ENCODE data around the gene DNAJC22. TPM values are rescaled to one million over a fixed set of nuclear protein-coding genes. Genes with fewer than 3 reads are reported as not detected.

The DNAJC22 gene
- total RNA-seq, 2 experiments from 2014 or later = not detected

- CTCF ChIA-PET = interaction anchor here (0.5 to 3.8 kb wide), 18 partner anchors 9 to 1971 kb away, joined by 3 to 44 read pairs (median 7); partner anchors contain the start of genes PRPH and TROAP
- POLR2A ChIA-PET = interaction anchor here (0.7 to 1.7 kb wide), 4 partner anchors 17 to 76 kb away, joined by 3 to 5 read pairs (median 4); no protein-coding TSS in a partner anchor
Observed at GRCh38 chr12:49340971-49341776, 5.5 kb upstream of the DNAJC22 start.

GRCh38 chr12:49341777-49342065, 5.0 kb upstream of the DNAJC22 start:
- ChIA-PET POLR2A (interaction anchor here (0.7 to 1.7 kb wide), 4 partner anchors 17 to 76 kb away, joined by 3 to 5 read pairs (median 4); no protein-coding TSS in a partner anchor), CTCF (interaction anchor here (0.5 to 3.8 kb wide), 24 partner anchors 10 to 1972 kb away, joined by 3 to 44 read pairs (median 5); partner anchors contain the start of genes PRKAG1, PRPH, SPATS2 and TROAP)

- CTCF ChIA-PET = interaction anchor here (0.7 to 3.8 kb wide), 27 partner anchors 10 to 497 kb away, joined by 3 to 44 read pairs (median 4); partner anchors contain the start of genes PRKAG1, PRPH, SPATS2 and TROAP
- POLR2A ChIA-PET = interaction anchor here (0.7 to 1.7 kb wide), 4 partner anchors 18 to 77 kb away, joined by 3 to 5 read pairs (median 5); partner anchors contain the start of gene TROAP
Observed at GRCh38 chr12:49342066-49342913, 4.4 kb upstream of the DNAJC22 start.

- ChIA-PET CTCF (interaction anchor here (0.7 to 3.8 kb wide), 19 partner anchors 10 to 468 kb away, joined by 3 to 44 read pairs (median 6); partner anchors contain the start of genes PRKAG1, PRPH, SPATS2 and TROAP), POLR2A (interaction anchor here (1.0 to 1.7 kb wide), 3 partner anchors 20 to 77 kb away, joined by 4 to 5 read pairs (median 5); partner anchors contain the start of genes SPATS2 and TROAP)
Observed at GRCh38 chr12:49342914-49343731, 3.6 kb upstream of the DNAJC22 start.

GRCh38 chr12:49344486-49345050, 2.1 kb upstream of the DNAJC22 start:
- POLR2A ChIA-PET = no interaction called here
- CTCF ChIA-PET = interaction anchor here (0.7 to 3.8 kb wide), 4 partner anchors 13 to 147 kb away, joined by 3 to 31 read pairs (median 14); no protein-coding TSS in a partner anchor

- CTCF ChIA-PET = interaction anchor here (0.9 to 4.5 kb wide), 3 partner anchors 13 to 54 kb away, joined by 3 to 62 read pairs (median 36); partner anchors contain the start of gene PRPH
- POLR2A ChIA-PET = no interaction called here
Observed at GRCh38 chr12:49345051-49345824, 1.4 kb upstream of the DNAJC22 start.

- ChIA-PET POLR2A (no interaction called here), CTCF (interaction anchor here (0.6 to 4.5 kb wide), 9 partner anchors 11 to 260 kb away, joined by 3 to 62 read pairs (median 12); partner anchors contain the start of genes PRPH and TROAP)
Observed at GRCh38 chr12:49345825-49346658, 646 bp upstream of the DNAJC22 start.

- ChIA-PET CTCF (interaction anchor here (0.6 to 4.5 kb wide), 33 partner anchors 9 to 367 kb away, joined by 3 to 62 read pairs (median 4); partner anchors contain the start of genes C1QL4, PRPH, SPATS2 and TROAP), POLR2A (no interaction called here)
Observed at GRCh38 chr12:49347311-49348193, 864 bp downstream of the DNAJC22 start.

- POLR2A ChIA-PET = no interaction called here
- CTCF ChIA-PET = interaction anchor here (1.1 to 4.5 kb wide), 6 partner anchors 9 to 171 kb away, joined by 4 to 62 read pairs (median 12); partner anchors contain the start of gene PRPH
Observed at GRCh38 chr12:49348781-49349180, 2.1 kb downstream of the DNAJC22 start.

- ChIA-PET CTCF (interaction anchor here (2.1 to 4.5 kb wide), 3 partner anchors 9 to 165 kb away, joined by 10 to 62 read pairs (median 15); partner anchors contain the start of gene PRPH), POLR2A (no interaction called here)
Observed at GRCh38 chr12:49349266-49349665, 2.6 kb downstream of the DNAJC22 start.

- ChIA-PET POLR2A (no interaction called here), CTCF (interaction anchor here (0.6 to 2.4 kb wide), 5 partner anchors 10 to 162 kb away, joined by 3 to 10 read pairs (median 4); partner anchors contain the start of gene C1QL4)
Observed at GRCh38 chr12:49352351-49352750, 5.7 kb downstream of the DNAJC22 start.

- ChIA-PET POLR2A (no interaction called here), CTCF (interaction anchor here (1.9 kb wide), 1 partner anchor 66 kb away, joined by 8 read pairs; no protein-coding TSS in a partner anchor)
Observed at GRCh38 chr12:49355913-49356312, 9.2 kb downstream of the DNAJC22 start.

GRCh38 chr12:49357103-49357678, 10.5 kb downstream of the DNAJC22 start:
- POLR2A ChIA-PET = interaction anchor here (2.8 kb wide), 1 partner anchor 10 kb away, joined by 9 read pairs; the partner anchor contains the start of gene SPATS2
- CTCF ChIA-PET = interaction anchor here (0.8 to 6.6 kb wide), 11 partner anchors 8 to 288 kb away, joined by 3 to 73 read pairs (median 8); partner anchors contain the start of genes DNAJC22 and SPATS2

- ChIA-PET POLR2A (interaction anchor here (0.5 to 2.8 kb wide), 2 partner anchors 8 to 180 kb away, joined by 4 to 9 read pairs; partner anchors contain the start of gene SPATS2), CTCF (interaction anchor here (0.5 to 6.6 kb wide), 32 partner anchors 8 to 649 kb away, joined by 3 to 73 read pairs (median 4); partner anchors contain the start of genes DNAJC22, SPATS2 and TROAP)
Observed at GRCh38 chr12:49358483-49359141, 11.9 kb downstream of the DNAJC22 start.

All from activated CD8-positive, alpha-beta memory T cell treated with anti-CD3 and anti-CD28 coated beads for 36 hours (primary cell).